GM18505 (cell line): ENCODE data around the gene CREB5.

Experiments used
- ATAC-seq: cut with Tn5 transposase; IDR thresholded peaks from one replicate; pipeline ENCODE4 v1.9.1; 2021; ENCODE audit not compliant: unreplicated experiment
- POLR2A ChIP-seq: IDR thresholded peaks from 4 replicates; pipeline ENCODE4 v1.6.1; 2011; ENCODE audit warnings: borderline replicate concordance; ENCODE audit not compliant: insufficient read depth, insufficient read length; ENCODE audit errors: extremely low read depth

The CREB5 gene

GRCh38 chr7:28627263-28627653 lies 214.9 kb downstream of the CREB5 start:
- no peak for TF ChIP-seq POLR2A
- ATAC-seq = no peak

- no peak for ATAC-seq
- TF ChIP-seq POLR2A = no peak
Measured at GRCh38 chr7:28627896-28628295, 215.6 kb downstream of the CREB5 start.

- no peak for TF ChIP-seq POLR2A
- no peak for ATAC-seq
Measured at GRCh38 chr7:28629216-28629842, 217.0 kb downstream of the CREB5 start.

GRCh38 chr7:28630350-28630749 lies 218.0 kb downstream of the CREB5 start:
- no peak for TF ChIP-seq POLR2A
- no peak for ATAC-seq

- no peak for TF ChIP-seq POLR2A
- no peak for ATAC-seq
Measured at GRCh38 chr7:28631995-28632394, 219.7 kb downstream of the CREB5 start.

GRCh38 chr7:28638914-28639313 lies 226.6 kb downstream of the CREB5 start:
- no peak for TF ChIP-seq POLR2A
- no peak for ATAC-seq

GRCh38 chr7:28640001-28640400 lies 227.7 kb downstream of the CREB5 start:
- ATAC-seq = no peak
- no peak for TF ChIP-seq POLR2A

- no peak for ATAC-seq
- no peak for TF ChIP-seq POLR2A
Measured at GRCh38 chr7:28641752-28642545, 229.6 kb downstream of the CREB5 start.

- TF ChIP-seq POLR2A = no peak
- ATAC-seq = no peak
Measured at GRCh38 chr7:28643188-28643569, 230.9 kb downstream of the CREB5 start.

- no peak for TF ChIP-seq POLR2A
- ATAC-seq = no peak
Measured at GRCh38 chr7:28643584-28644340, 231.4 kb downstream of the CREB5 start.

GRCh38 chr7:28645866-28646265 lies 233.5 kb downstream of the CREB5 start:
- TF ChIP-seq POLR2A = no peak
- no peak for ATAC-seq

GRCh38 chr7:28646376-28647075 lies 234.2 kb downstream of the CREB5 start:
- no peak for ATAC-seq

GRCh38 chr7:28647076-28647421 lies 234.7 kb downstream of the CREB5 start:
- TF ChIP-seq POLR2A = no peak
- no peak for ATAC-seq

More at GRCh38 chr7:28646376-28647075, 234.2 kb downstream of the CREB5 start:
- TF ChIP-seq POLR2A = no peak
